ENCODE measurements around the gene NPTX2. TPM values are rescaled to one million over a fixed set of nuclear protein-coding genes. Genes with fewer than 3 reads are reported as not detected.
"Not testable (repeated sequence)": the region's sequence is repeated elsewhere in the genome, so short reads cannot be mapped to it uniquely, and the experiment has no call there.

NPTX2 gene
- total and polyA plus RNA-seq, 2 of the 8 experiments (the other 6 are each of a cell fraction or from before 2014, with no cell fraction given), result 18.4 to 19.2 TPM

- H3K27ac ChIP-seq (ENCODE audit: low read depth, low read length); H4K20me1 ChIP-seq (replicated peaks in 1 of 2; ENCODE audit: control insufficient read depth in 1 of 2, insufficient read depth in 2 of 2, low read length in 2 of 2); DNase-seq (ENCODE audit: low read depth in 1 of 2, low spot score in 2 of 2); H2BK5ac ChIP-seq (ENCODE audit: low read depth, low read length); H4K8ac ChIP-seq (ENCODE audit: extremely low read depth, insufficient read depth, low read length); H3K56ac ChIP-seq (replicated peaks; ENCODE audit: insufficient read length, low read depth, low read length); H2BK120ac ChIP-seq (replicated peaks; ENCODE audit: low read depth, low read length); H3K4me1 ChIP-seq (replicated peaks in 1 of 4; ENCODE audit: control insufficient read depth in 3 of 4, insufficient read depth in 4 of 4, low read length in 3 of 4); POLR2A ChIA-PET (ENCODE audit: partially characterized antibody); H4K5ac ChIP-seq (ENCODE audit: insufficient read length, low read depth, low read length); H3K14ac ChIP-seq (ENCODE audit: insufficient read length); H3K27me3 ChIP-seq (replicated peaks in 1 of 4; ENCODE audit: control insufficient read depth in 3 of 4, extremely low read depth in 1 of 4, insufficient read depth in 3 of 4, low read length in 3 of 4); H2AFZ ChIP-seq (ENCODE audit: low read length); H3K36me3 ChIP-seq (ENCODE audit: control insufficient read depth in 2 of 4, insufficient read depth in 4 of 4, low read length in 3 of 4); H3K79me1 ChIP-seq (ENCODE audit: low read depth, low read length); H3K79me2 ChIP-seq (ENCODE audit: control insufficient read depth in 1 of 2, insufficient read depth in 2 of 2, low read length in 2 of 2); H2BK12ac ChIP-seq (ENCODE audit: low read depth, low read length); H2BK15ac ChIP-seq (ENCODE audit: low read length); H3K23ac ChIP-seq (ENCODE audit: insufficient read length); H3K18ac ChIP-seq (ENCODE audit: extremely low read depth, low read length); H3K4me3 ChIP-seq (ENCODE audit: extremely low read depth in 1 of 4, insufficient read depth in 2 of 4, low read depth in 3 of 4, low read length in 4 of 4); H3K4me2 ChIP-seq (ENCODE audit: insufficient read depth in 1 of 2, low read depth in 2 of 2, low read length in 2 of 2); H2BK20ac ChIP-seq (ENCODE audit: low read length); H3K9ac ChIP-seq (replicated peaks in 1 of 4; ENCODE audit: extremely low read depth in 1 of 4, low read depth in 3 of 4, low read length in 3 of 4); H3K23me2 ChIP-seq (ENCODE audit: low read depth, low read length); FAIRE-seq; H4K91ac ChIP-seq (replicated peaks; ENCODE audit: insufficient read length, low read length); H2AK5ac ChIP-seq (ENCODE audit: low read depth, low read length); H3K4ac ChIP-seq (replicated peaks; ENCODE audit: insufficient read length, low read depth, low read length): not testable (repeated sequence)
- H3K9me3 ChIP-seq (ENCODE audit: insufficient read depth in 2 of 2, low read depth in 1 of 2, low read length in 1 of 2), result peaks cover 10 to 14% of the 10 kb centered on the region in 2 experiments
- 89% methylated on average over 9 of the region's 9 CpGs; no CpG with 5 or more reads in 1 of the 2 experiments for WGBS, 2 experiments (ENCODE audit: extremely low coverage in 1 of 2, insufficient coverage in 1 of 2, insufficient read length in 1 of 2, insufficient replicate concordance in 2 of 2, low coverage in 1 of 2, low lambda C conversion rate in 2 of 2, missing lambda C conversion rate in 1 of 2)
- CTCF ChIA-PET (ENCODE audit: partially characterized antibody), result interaction anchor here (0.9 kb wide), 1 partner anchor 40 kb away, joined by 3 read pairs; no protein-coding TSS in a partner anchor
These were observed 44.4 kb upstream of the NPTX2 start for GRCh38 chr7:98572716-98573115.
